Hepatocyte (in vitro differentiated cells): ENCODE measurements around the gene PARP2. TPM values are rescaled to one million over a fixed set of nuclear protein-coding genes. Genes with fewer than 3 reads are reported as not detected.

Source experiments
- DNase-seq: peaks from one replicate; pipeline ENCODE4 v3.0.0-alpha.2; 2016; ENCODE audit warnings: low spot score
- H2AFZ ChIP-seq: fragments of 200-600 bp; sonication (generic); 2 replicates; pipeline ENCODE4 v1.6.0; 2016; ENCODE audit warnings: antibody characterized with exemption, mild to moderate bottlenecking
- H3K27ac ChIP-seq: fragments of 200-600 bp; sonication (generic); 2 replicates; pipeline ENCODE4 v1.5.1; 2016; ENCODE audit warnings: mild to moderate bottlenecking
- H3K27me3 ChIP-seq: fragments of 200-600 bp; sonication (generic); 2 replicates; pipeline ENCODE4 v1.6.1; 2016
- H3K36me3 ChIP-seq: fragments of 200-600 bp; sonication (generic); replicated peaks from 2 replicates; pipeline ENCODE4 v1.5.1; 2016; ENCODE audit warnings: low read depth; ENCODE audit not compliant: insufficient read depth
- H3K4me1 ChIP-seq: fragments of 200-600 bp; sonication (generic); 2 replicates; pipeline ENCODE4 v1.5.1; 2016; ENCODE audit warnings: mild to moderate bottlenecking, moderate library complexity; ENCODE audit not compliant: insufficient read depth
- H3K4me2 ChIP-seq: fragments of 200-600 bp; sonication (generic); 2 replicates; pipeline ENCODE4 v1.6.0; 2016
- H3K4me3 ChIP-seq: fragments of 200-600 bp; sonication (generic); 2 replicates; pipeline ENCODE4 v1.5.1; 2016; ENCODE audit warnings: mild to moderate bottlenecking
- H3K79me2 ChIP-seq: fragments of 200-600 bp; sonication (generic); 2 replicates; pipeline ENCODE4 v1.6.0; 2017; ENCODE audit warnings: mild to moderate bottlenecking
- H3K9me2 ChIP-seq: fragments of 200-600 bp; sonication (generic); replicated peaks from 2 replicates; pipeline ENCODE4 v1.6.0; 2017; ENCODE audit warnings: mild to moderate bottlenecking; ENCODE audit not compliant: insufficient read depth
- H3K9me3 ChIP-seq: fragments of 200-600 bp; sonication (generic); 2 replicates; pipeline ENCODE4 v1.5.1; 2016; ENCODE audit warnings: low read depth, mild to moderate bottlenecking
- H4K20me1 ChIP-seq: fragments of 200-600 bp; sonication (generic); 2 replicates; pipeline ENCODE4 v1.6.0; 2016; ENCODE audit warnings: mild to moderate bottlenecking; ENCODE audit not compliant: insufficient read depth, poor library complexity, severe bottlenecking
- CTCF ChIP-seq: fragments of 200-600 bp; sonication (generic); IDR thresholded peaks from 2 replicates; pipeline ENCODE4 v1.5.1; 2016; ENCODE audit warnings: antibody characterized with exemption, mild to moderate bottlenecking; ENCODE audit not compliant: poor library complexity
- EZH2 ChIP-seq: fragments of 200-600 bp; sonication (generic); IDR thresholded peaks from 2 replicates; pipeline ENCODE4 v1.6.1; 2016; ENCODE audit warnings: antibody characterized with exemption, mild to moderate bottlenecking, borderline replicate concordance
- EZH2phosphoT487 ChIP-seq: fragments of 200-600 bp; sonication (generic); IDR thresholded peaks from one replicate; pipeline ENCODE4 v1.6.1; 2018; ENCODE audit warnings: antibody characterized with exemption, mild to moderate bottlenecking, low read depth, moderate library complexity; ENCODE audit not compliant: unreplicated experiment, severe bottlenecking
- WGBS: methylation state at CpG from one replicate; pipeline ENCODE4 v1.1.6; 2016; ENCODE audit warnings: low lambda C conversion rate; ENCODE audit errors: missing lambda C conversion rate; 5-methylcytosine and 5-hydroxymethylcytosine counted together
- polyA plus RNA-seq: library from polyadenylated mRNA; unstranded; fragments of >200 nt; fragmentation: Nextera tagmentation; extraction: Ambion mirVana; gene quantifications from 2 replicates; pipeline ENCODE4 v1.2.1, GENCODE V29; 2016
- total RNA-seq: library from RNA; depleted of rRNA; stranded (reverse); fragments of >200 nt; gene quantifications from 2 replicates; pipeline ENCODE4 v1.2.3, GENCODE V29; 2014

Gene PARP2
- total and polyA plus RNA-seq, 2 experiments from 2014 or later, result 13.9 to 23.4 TPM

- H3K27ac ChIP-seq, result no peak overlapping the region
- WGBS, result 96% methylated on average over 4 of the region's 4 CpGs
- no peaks in the 10 kb centered on the region for H3K4me1 ChIP-seq
- no peaks in the 10 kb centered on the region for H3K36me3 ChIP-seq
- no peaks in the 10 kb centered on the region for H3K27me3 ChIP-seq
- DNase-seq, result no peak
- H3K4me2 ChIP-seq, result no peak overlapping the region
- no peaks in the 10 kb centered on the region for H3K9me2 ChIP-seq
- no peaks in the 10 kb centered on the region for H4K20me1 ChIP-seq
- H3K4me3 ChIP-seq, result no peak overlapping the region
- H2AFZ ChIP-seq, result no peak overlapping the region
- no peaks in the 10 kb centered on the region for H3K79me2 ChIP-seq
- TF ChIP-seq CTCF, result no peak
- TF ChIP-seq EZH2phosphoT487, result no peak
- no peak for TF ChIP-seq EZH2
- no peaks in the 10 kb centered on the region for H3K9me3 ChIP-seq
These were observed 48.1 kb downstream of the PARP2 start for GRCh38 chr14:20391505-20391904.

GRCh38 chr14:20397511-20397910 is 54.1 kb downstream of the PARP2 start:
- H4K20me1 ChIP-seq, result no peaks in the 10 kb centered on the region
- H2AFZ ChIP-seq, result no peak overlapping the region
- no peak for DNase-seq
- 88% methylated on average over 3 of the region's 3 CpGs for WGBS
- no peak overlapping the region for H3K4me3 ChIP-seq
- H3K9me2 ChIP-seq, result no peaks in the 10 kb centered on the region
- H3K4me1 ChIP-seq, result no peaks in the 10 kb centered on the region
- H3K4me2 ChIP-seq, result no peak overlapping the region
- H3K27ac ChIP-seq, result no peak overlapping the region
- no peaks in the 10 kb centered on the region for H3K36me3 ChIP-seq
- no peaks in the 10 kb centered on the region for H3K9me3 ChIP-seq
- no peaks in the 10 kb centered on the region for H3K79me2 ChIP-seq
- no peak for TF ChIP-seq EZH2
- no peak for TF ChIP-seq EZH2phosphoT487
- no peak for TF ChIP-seq CTCF
- H3K27me3 ChIP-seq, result no peaks in the 10 kb centered on the region

- no peaks in the 10 kb centered on the region for H3K9me3 ChIP-seq
- H4K20me1 ChIP-seq, result no peaks in the 10 kb centered on the region
- 100% methylated on average over 1 of the region's 1 CpG for WGBS
- no peak overlapping the region for H3K4me2 ChIP-seq
- no peaks in the 10 kb centered on the region for H3K27me3 ChIP-seq
- H3K4me1 ChIP-seq, result no peaks in the 10 kb centered on the region
- no peak for DNase-seq
- peak overlapping the region; percentile 89 for H3K27ac ChIP-seq
- H3K79me2 ChIP-seq, result peaks cover 9% of the 10 kb centered on the region
- H3K36me3 ChIP-seq, result no peaks in the 10 kb centered on the region
- H3K4me3 ChIP-seq, result no peak overlapping the region
- TF ChIP-seq EZH2phosphoT487 (no peak), CTCF (no peak), EZH2 (no peak)
- H2AFZ ChIP-seq, result no peak overlapping the region
- no peaks in the 10 kb centered on the region for H3K9me2 ChIP-seq
These were observed 57.1 kb downstream of the PARP2 start for GRCh38 chr14:20400589-20400964.

- Histone ChIP-seq H3K36me3 (no peaks in the 10 kb centered on the region), H3K9me3 (no peaks in the 10 kb centered on the region), H4K20me1 (no peaks in the 10 kb centered on the region), H3K27ac (peak overlapping the region; percentile 89), H2AFZ (no peak overlapping the region), H3K4me3 (no peak overlapping the region), H3K79me2 (peaks cover 9% of the 10 kb centered on the region), H3K27me3 (no peaks in the 10 kb centered on the region), H3K4me2 (no peak overlapping the region), H3K4me1 (no peaks in the 10 kb centered on the region), H3K9me2 (no peaks in the 10 kb centered on the region)
- WGBS, result 87% methylated on average over 10 of the region's 10 CpGs
- peak; percentile 36 for DNase-seq
- TF ChIP-seq EZH2phosphoT487, result no peak
- no peak for TF ChIP-seq EZH2
- no peak for TF ChIP-seq CTCF
These were observed 57.6 kb downstream of the PARP2 start for GRCh38 chr14:20400965-20401593.
